MCF 10A (cell line): ENCODE data around the gene COMP. TPM values are rescaled to one million over a fixed set of nuclear protein-coding genes. Genes with fewer than 3 reads are reported as not detected.
A peak's percentile ranks its signal among the peaks of the same experiment; 100 is the strongest.

Source experiments
- BruUV-seq: library from RNA; stranded (reverse); fragments of 400-500 nt; replicated peaks from 2 replicates; lab custom pipeline; 2021; lab: Mats Ljungman, UMichigan
- CTCF ChIA-PET: fragments of 300-600 bp; sonication (Branson Sonifier 250); formaldehyde crosslinking; extraction: SDS; loops from one replicate; lab custom pipeline; 2021; ENCODE audit warnings: antibody characterized with exemption, inconsistent platforms; lab: Yijun Ruan, JAX
- POLR2A ChIA-PET: fragments of 300-600, 350-650 bp; sonication (Branson Sonifier 250); formaldehyde crosslinking; extraction: SDS; loops from one replicate; lab custom pipeline; 2020; ENCODE audit warnings: antibody characterized with exemption, inconsistent platforms; lab: Yijun Ruan, JAX
- DNase-seq: peaks from one replicate; pipeline ENCODE4 v3.0.0-alpha.2; 2018; ENCODE audit not compliant: unreplicated experiment
- H3K27ac Mint-ChIP-seq: one replicate; pipeline ENCODE4 v1.8.0; 2022; ENCODE audit warnings: mild to moderate bottlenecking, low read depth, mixed read lengths; ENCODE audit not compliant: unreplicated experiment
- H3K27me3 Mint-ChIP-seq: one replicate; pipeline ENCODE4 v1.8.0; 2022; ENCODE audit warnings: mixed read lengths; ENCODE audit not compliant: insufficient read depth, unreplicated experiment
- H3K36me3 Mint-ChIP-seq: one replicate; pipeline ENCODE4 v1.8.0; 2022; ENCODE audit warnings: mild to moderate bottlenecking, moderate library complexity, mixed read lengths; ENCODE audit not compliant: insufficient read depth, unreplicated experiment
- H3K4me1 Mint-ChIP-seq: one replicate; pipeline ENCODE4 v1.8.0; 2022; ENCODE audit warnings: mixed read lengths; ENCODE audit not compliant: insufficient read depth, unreplicated experiment
- H3K4me3 Mint-ChIP-seq: one replicate; pipeline ENCODE4 v1.8.0; 2022; ENCODE audit warnings: mild to moderate bottlenecking, moderate library complexity, mixed read lengths; ENCODE audit not compliant: unreplicated experiment
- H3K9me3 Mint-ChIP-seq: one replicate; pipeline ENCODE4 v1.8.0; 2022; ENCODE audit warnings: mixed read lengths; ENCODE audit not compliant: unreplicated experiment
- intact Hi-C: fragments of 100-400 bp; cut with micrococcal nuclease; formaldehyde crosslinking; loops from 2 replicates; pipeline ENCODE4 v1.14.1; 2022
- total RNA-seq: library from RNA; stranded (reverse); gene quantifications from 2 replicates; pipeline ENCODE4 v1.2.3, GENCODE V29; 2022
- TF ChIP-seq, protein P1 (sequence below): fragments of 200-600 bp; IDR thresholded peaks from one replicate; pipeline ENCODE4 v1.8.0; 2022; ENCODE audit warnings: antibody characterized with exemption, mild to moderate bottlenecking; ENCODE audit not compliant: unreplicated experiment

Gene COMP
- total RNA-seq, 1 experiment from 2014 or later: not detected

DNA sequence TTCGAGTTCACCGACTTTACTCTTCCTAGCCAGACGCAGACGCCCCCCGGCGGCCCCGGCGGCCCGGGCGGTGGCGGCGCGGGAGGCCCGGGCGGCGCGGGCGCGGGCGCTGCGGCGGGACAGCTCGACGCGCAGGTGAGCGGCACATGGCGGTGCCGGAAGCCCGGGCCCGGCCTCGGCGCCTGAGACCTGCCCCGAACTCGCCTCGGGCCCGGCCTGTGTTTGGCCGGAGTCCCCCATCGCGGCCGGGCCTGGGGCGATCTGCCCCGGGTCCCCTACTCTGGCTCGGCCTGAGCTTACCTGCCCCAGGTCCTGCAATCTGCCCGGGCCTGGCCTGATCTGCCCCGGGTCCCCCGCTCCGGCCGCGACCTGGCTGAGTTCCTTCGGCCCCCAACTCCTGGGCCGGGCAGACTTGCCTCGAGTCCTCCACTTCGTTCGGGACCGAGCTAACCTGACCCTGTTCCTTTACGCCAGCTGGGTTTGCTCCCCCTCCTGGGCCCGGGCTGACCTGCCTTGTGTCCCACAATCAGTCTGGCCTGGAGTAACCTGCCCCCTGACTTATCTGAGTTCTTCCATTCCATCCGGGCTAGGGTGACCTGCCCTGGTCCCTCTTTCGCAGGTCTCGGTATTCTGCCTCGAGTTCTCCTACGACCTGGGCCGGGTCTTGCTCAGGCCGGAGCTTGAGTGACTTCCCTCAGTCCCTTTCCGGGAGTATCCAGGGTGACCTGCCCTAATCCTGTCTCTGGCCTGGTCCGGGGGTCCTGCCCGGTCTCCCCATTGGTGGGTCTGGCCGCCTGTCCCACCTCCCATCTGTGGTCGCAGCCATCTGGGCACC lies 41.4 kb upstream of the COMP start:
- TF ChIP-seq, protein P1, sequence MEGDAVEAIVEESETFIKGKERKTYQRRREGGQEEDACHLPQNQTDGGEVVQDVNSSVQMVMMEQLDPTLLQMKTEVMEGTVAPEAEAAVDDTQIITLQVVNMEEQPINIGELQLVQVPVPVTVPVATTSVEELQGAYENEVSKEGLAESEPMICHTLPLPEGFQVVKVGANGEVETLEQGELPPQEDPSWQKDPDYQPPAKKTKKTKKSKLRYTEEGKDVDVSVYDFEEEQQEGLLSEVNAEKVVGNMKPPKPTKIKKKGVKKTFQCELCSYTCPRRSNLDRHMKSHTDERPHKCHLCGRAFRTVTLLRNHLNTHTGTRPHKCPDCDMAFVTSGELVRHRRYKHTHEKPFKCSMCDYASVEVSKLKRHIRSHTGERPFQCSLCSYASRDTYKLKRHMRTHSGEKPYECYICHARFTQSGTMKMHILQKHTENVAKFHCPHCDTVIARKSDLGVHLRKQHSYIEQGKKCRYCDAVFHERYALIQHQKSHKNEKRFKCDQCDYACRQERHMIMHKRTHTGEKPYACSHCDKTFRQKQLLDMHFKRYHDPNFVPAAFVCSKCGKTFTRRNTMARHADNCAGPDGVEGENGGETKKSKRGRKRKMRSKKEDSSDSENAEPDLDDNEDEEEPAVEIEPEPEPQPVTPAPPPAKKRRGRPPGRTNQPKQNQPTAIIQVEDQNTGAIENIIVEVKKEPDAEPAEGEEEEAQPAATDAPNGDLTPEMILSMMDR: peak; percentile 26
- Mint-ChIP-seq H3K4me3 (peak overlapping the region; percentile 94), H3K4me1 (peaks cover 26% of the 10 kb centered on the region), H3K27ac (peak overlapping the region; percentile 98), H3K36me3 (peaks cover 31% of the 10 kb centered on the region), H3K27me3 (no peaks in the 10 kb centered on the region), H3K9me3 (no peaks in the 10 kb centered on the region)
- POLR2A ChIA-PET: interaction anchor here (0.7 to 3.9 kb wide), 17 partner anchors 10 to 306 kb away, joined by 3 to 29 read pairs (median 5); partner anchors contain the start of genes COPE, DDX49, FKBP8 and KXD1
- peak; percentile 44 for DNase-seq
- intact Hi-C loops: loop anchor here (5.0 kb wide), 1 partner anchor 60 kb away; no protein-coding TSS in a partner anchor
- CTCF ChIA-PET: interaction anchor here (0.6 to 5.7 kb wide), 7 partner anchors 8 to 310 kb away, joined by 3 to 46 read pairs (median 6); no protein-coding TSS in a partner anchor
- BruUV-seq: TSS peak; percentile 31

DNA sequence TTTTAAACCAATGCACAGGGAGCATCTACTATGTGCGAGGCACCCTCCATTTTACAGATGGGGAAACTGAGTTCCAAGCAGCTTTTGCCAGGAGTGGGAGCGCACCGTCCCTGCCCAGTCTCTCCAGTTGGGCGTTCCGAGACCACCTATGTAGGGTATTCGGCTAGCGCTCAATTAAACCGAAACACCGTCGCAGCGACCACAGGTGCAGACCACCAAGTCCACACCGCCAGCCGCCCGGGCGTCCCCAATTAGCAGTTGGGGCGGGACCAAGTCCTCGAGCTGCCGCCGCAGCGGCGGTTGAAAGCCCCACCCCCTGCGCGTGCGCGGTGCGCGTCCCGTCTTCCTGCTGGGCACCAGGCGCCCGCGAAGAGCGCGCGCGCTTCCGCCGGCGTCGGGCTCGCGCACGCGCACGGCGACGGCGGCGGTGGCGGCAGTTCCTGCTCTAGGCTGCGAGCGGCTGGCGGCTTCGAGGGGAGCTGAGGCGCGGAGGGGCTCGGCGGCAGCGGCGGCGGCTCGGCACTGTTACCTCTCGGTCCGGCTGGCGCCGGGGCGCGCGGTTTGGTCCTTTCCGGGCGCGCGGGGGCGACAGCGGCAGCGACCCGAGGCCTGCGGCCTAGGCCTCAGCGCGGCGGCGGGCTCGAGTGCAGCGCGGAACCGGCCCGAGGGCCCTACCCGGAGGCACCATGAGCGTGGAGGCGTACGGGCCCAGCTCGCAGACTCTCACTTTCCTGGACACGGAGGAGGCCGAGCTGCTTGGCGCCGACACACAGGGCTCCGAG lies 40.6 kb upstream of the COMP start, which contains the start of gene UPF1:
Gene UPF1, plus strand, starts transcription at position 436 of the 782 bp plus-strand sequence. Its CDS starts 251 bp downstream, at position 687.
- Mint-ChIP-seq H3K9me3 (no peaks in the 10 kb centered on the region), H3K27ac (peak within 1 kb of the TSS; percentile 98), H3K4me3 (peak within 1 kb of the TSS; percentile 94), H3K4me1 (peaks cover 25% of the 10 kb centered on the region), H3K27me3 (no peaks in the 10 kb centered on the region), H3K36me3 (peaks cover 29% of the 10 kb centered on the region)
- intact Hi-C loops: loop anchor here (5.0 kb wide), 1 partner anchor 59 kb away; no protein-coding TSS in a partner anchor
- no TSS peak for BruUV-seq
- ChIA-PET CTCF (interaction anchor here (1.1 to 5.7 kb wide), 7 partner anchors 9 to 243 kb away, joined by 3 to 46 read pairs (median 6); partner anchors contain the start of gene REX1BD), POLR2A (interaction anchor here (0.6 to 3.9 kb wide), 17 partner anchors 10 to 797 kb away, joined by 3 to 29 read pairs (median 5); partner anchors contain the start of genes COPE, DDX49, FKBP8 and REX1BD)
- DNase-seq: peak; percentile 90
- TF ChIP-seq, protein P1: no peak

DNA sequence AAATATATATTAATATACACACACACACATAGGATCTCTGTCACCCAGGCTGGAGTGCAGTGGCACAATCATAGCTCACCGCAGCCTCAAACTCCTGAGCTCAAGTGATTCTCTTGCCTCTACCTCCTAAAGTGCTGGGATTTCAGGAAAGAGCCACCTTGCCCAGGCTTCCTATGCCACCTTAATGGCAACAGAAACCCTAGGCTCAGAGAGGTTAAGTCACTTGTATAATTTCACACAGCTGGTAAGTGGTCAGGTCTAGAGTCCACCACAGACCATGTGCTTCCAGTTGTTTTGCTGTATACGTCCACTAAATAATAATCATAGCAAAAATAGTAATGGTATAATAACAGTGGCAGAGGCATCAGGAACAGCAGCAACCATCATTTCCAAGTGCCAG lies 39.4 kb upstream of the COMP start:
- ChIA-PET CTCF (interaction anchor here (1.0 to 1.6 kb wide), 2 partner anchors 59 to 242 kb away, joined by 3 to 5 read pairs; partner anchors contain the start of gene REX1BD), POLR2A (no interaction called here)
- Mint-ChIP-seq H3K9me3 (no peaks in the 10 kb centered on the region), H3K36me3 (peaks cover 18% of the 10 kb centered on the region), H3K27me3 (no peaks in the 10 kb centered on the region), H3K4me1 (peaks cover 19% of the 10 kb centered on the region), H3K4me3 (peak overlapping the region; percentile 94), H3K27ac (no peak overlapping the region)
- TF ChIP-seq, protein P1: no peak
- intact Hi-C loops: loop anchor here (5.0 kb wide), 1 partner anchor 58 kb away; no protein-coding TSS in a partner anchor
- no TSS peak for BruUV-seq
- DNase-seq: no peak
